Measurements from ENCODE around the gene NXN. TPM values are rescaled to one million over a fixed set of nuclear protein-coding genes. Genes with fewer than 3 reads are reported as not detected.

The NXN gene
- polyA plus RNA-seq, 1 of the 3 experiments (the other 2 are of a cell fraction) = 23.9 TPM

DNA sequence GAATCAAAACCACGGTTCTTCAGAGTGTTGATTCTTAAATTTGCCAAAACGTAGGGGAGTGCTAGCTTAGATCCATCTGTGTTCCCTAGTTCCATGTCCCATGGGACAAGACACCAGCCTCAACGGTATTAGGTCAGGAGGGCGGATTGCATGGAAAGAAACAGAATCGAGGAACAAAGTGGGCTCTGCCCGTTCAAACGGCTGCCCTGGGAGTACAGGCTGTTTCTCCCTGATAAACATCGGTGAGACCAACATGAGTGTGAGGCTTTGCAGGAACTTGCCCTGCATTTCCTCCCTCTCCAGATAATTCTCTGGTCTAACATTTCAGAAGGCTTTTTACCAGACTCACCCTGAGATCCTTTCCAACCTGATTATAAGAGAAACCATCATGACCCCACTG is 115.3 kb downstream of the NXN start:
- POLR2A ChIA-PET = no interaction called here
- Histone ChIP-seq H3K27me3 (ENCODE audit: insufficient read depth) (peaks cover 57% of the 10 kb centered on the region), H3K9me3 (no peaks in the 10 kb centered on the region), H3K79me2 (ENCODE audit: insufficient read depth) (no peaks in the 10 kb centered on the region), H3K36me3 (replicated peaks in 1 of 2; ENCODE audit: control insufficient read depth in 1 of 2, insufficient read depth in 2 of 2, low read length in 1 of 2) (no peaks in the 10 kb centered on the region), H3K27ac (ENCODE audit: low read depth in 2 of 2, low read length in 1 of 2) (peak overlapping the region in 1 of 2 experiments; percentile 26; a peak in 2 of 4 replicates), H3F3A (replicated peaks; ENCODE audit: insufficient read depth) (no peaks in the 10 kb centered on the region), H4K20me1 (ENCODE audit: insufficient read depth) (0 out of 2 replicates have a peak, but pooled peaks cover under 1% of the 10 kb centered on the region), H3K4me2 (no peak overlapping the region), H3K9ac (no peak overlapping the region), H3K9me2 (no peaks in the 10 kb centered on the region), H3K4me1 (ENCODE audit: control insufficient read depth in 1 of 2, insufficient read depth in 2 of 2, low read depth in 1 of 2, low read length in 1 of 2) (peaks cover 0 to 4% of the 10 kb centered on the region in 2 experiments; a peak in 1 of 4 replicates), H3K4me3 (ENCODE audit: low read depth in 2 of 2, low read length in 1 of 2) (no peak overlapping the region), H2AFZ (ENCODE audit: low read depth) (no peak overlapping the region)
- CTCF ChIA-PET = interaction anchor here (1.7 kb wide), 1 partner anchor 110 kb away, joined by 3 read pairs; no protein-coding TSS in a partner anchor
- TF ChIP-seq, protein P1, sequence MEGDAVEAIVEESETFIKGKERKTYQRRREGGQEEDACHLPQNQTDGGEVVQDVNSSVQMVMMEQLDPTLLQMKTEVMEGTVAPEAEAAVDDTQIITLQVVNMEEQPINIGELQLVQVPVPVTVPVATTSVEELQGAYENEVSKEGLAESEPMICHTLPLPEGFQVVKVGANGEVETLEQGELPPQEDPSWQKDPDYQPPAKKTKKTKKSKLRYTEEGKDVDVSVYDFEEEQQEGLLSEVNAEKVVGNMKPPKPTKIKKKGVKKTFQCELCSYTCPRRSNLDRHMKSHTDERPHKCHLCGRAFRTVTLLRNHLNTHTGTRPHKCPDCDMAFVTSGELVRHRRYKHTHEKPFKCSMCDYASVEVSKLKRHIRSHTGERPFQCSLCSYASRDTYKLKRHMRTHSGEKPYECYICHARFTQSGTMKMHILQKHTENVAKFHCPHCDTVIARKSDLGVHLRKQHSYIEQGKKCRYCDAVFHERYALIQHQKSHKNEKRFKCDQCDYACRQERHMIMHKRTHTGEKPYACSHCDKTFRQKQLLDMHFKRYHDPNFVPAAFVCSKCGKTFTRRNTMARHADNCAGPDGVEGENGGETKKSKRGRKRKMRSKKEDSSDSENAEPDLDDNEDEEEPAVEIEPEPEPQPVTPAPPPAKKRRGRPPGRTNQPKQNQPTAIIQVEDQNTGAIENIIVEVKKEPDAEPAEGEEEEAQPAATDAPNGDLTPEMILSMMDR (IDR thresholded peaks at IDR 0.05) = no peak
- TF ChIP-seq GATA2 (CRISPR knock-in tag; IDR thresholded peaks at IDR 0.05) = 0 out of 2 replicates have a peak, but pooled peaks have one; percentile 7
- DNase-seq = peak; percentile 53
- WGBS (ENCODE audit: low lambda C conversion rate) = 42% methylated on average over 8 of the region's 8 CpGs

DNA sequence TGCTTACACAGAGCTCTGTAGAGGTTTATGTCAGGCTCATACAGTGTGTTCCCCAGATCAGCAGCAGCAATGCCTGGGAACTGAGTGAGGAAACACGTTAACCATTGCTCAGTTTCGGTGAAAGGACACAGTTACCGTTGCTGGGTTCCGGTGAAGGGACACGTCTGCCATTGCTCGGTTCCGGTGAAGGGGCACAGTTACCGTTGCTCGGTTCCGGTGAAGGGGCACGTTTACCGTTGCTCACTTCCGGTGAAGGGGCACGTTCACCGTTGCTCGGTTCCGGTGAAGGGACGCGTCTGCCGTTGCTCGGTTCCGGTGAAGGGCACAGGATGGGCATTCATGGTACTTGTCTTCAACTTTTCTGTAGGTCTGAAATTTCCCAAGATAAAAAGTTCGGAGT is 115.7 kb downstream of the NXN start:
- no peak overlapping the region; a peak in 1 of 4 replicates for H3K27ac ChIP-seq (ENCODE audit: low read depth in 2 of 2, low read length in 1 of 2)
- H3K4me2 ChIP-seq = no peak overlapping the region
- H3K9ac ChIP-seq = no peak overlapping the region
- no peak overlapping the region for H3K4me3 ChIP-seq (ENCODE audit: low read depth in 2 of 2, low read length in 1 of 2)
- no peaks in the 10 kb centered on the region for H3K79me2 ChIP-seq (ENCODE audit: insufficient read depth)
- ChIA-PET CTCF (no interaction called here), POLR2A (no interaction called here)
- DNase-seq = no peak
- TF ChIP-seq EZH2phosphoT487 (IDR thresholded peaks at IDR 0.05; ENCODE audit: borderline replicate concordance, low read depth) (no peak), NFIC (IDR thresholded peaks at IDR 0.05; ENCODE audit: borderline replicate concordance) (no peak), TEAD4 (IDR thresholded peaks at IDR 0.05; ENCODE audit: borderline replicate concordance, insufficient read depth) (no peak), TAF1 (IDR thresholded peaks at IDR 0.05; ENCODE audit: borderline replicate concordance, low read depth, low read length) (no peak)
- peaks cover 57% of the 10 kb centered on the region for H3K27me3 ChIP-seq (ENCODE audit: insufficient read depth)
- H3K9me2 ChIP-seq = no peaks in the 10 kb centered on the region
- 86% methylated on average over 23 of the region's 23 CpGs for WGBS (ENCODE audit: low lambda C conversion rate)
- peaks cover 0 to 4% of the 10 kb centered on the region in 2 experiments; a peak in 1 of 4 replicates for H3K4me1 ChIP-seq (ENCODE audit: control insufficient read depth in 1 of 2, insufficient read depth in 2 of 2, low read depth in 1 of 2, low read length in 1 of 2)
- H2AFZ ChIP-seq (ENCODE audit: low read depth) = no peak overlapping the region
- no peaks in the 10 kb centered on the region for H3F3A ChIP-seq (replicated peaks; ENCODE audit: insufficient read depth)
- no peaks in the 10 kb centered on the region for H3K36me3 ChIP-seq (replicated peaks in 1 of 2; ENCODE audit: control insufficient read depth in 1 of 2, insufficient read depth in 2 of 2, low read length in 1 of 2)
- H4K20me1 ChIP-seq (ENCODE audit: insufficient read depth) = no peaks in the 10 kb centered on the region
- no peaks in the 10 kb centered on the region for H3K9me3 ChIP-seq

DNA sequence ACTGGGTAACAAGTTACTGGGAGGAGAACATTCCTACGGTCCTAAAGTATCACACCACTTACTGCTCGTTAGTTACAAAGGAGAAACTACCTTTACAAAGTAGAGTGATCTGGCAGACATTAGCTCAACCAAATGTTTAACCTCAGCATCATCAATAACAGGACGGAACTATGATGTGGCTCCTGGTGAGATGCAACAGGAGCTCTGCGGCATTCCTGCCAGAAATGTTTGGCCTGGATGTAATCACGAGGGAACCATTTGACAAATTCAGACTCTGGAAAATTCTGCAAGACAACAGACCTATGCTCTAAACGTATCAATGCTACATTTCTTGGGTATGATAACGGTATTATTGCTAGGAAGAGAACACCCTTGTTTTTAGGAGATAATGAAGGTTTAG is 117.0 kb downstream of the NXN start:
- DNase-seq = no peak
- Histone ChIP-seq H2AFZ (ENCODE audit: low read depth) (no peak overlapping the region), H3K9me2 (no peaks in the 10 kb centered on the region), H4K20me1 (ENCODE audit: insufficient read depth) (no peaks in the 10 kb centered on the region), H3K27ac (ENCODE audit: low read depth in 2 of 2, low read length in 1 of 2) (no peak overlapping the region), H3K36me3 (replicated peaks in 1 of 2; ENCODE audit: control insufficient read depth in 1 of 2, insufficient read depth in 2 of 2, low read length in 1 of 2) (no peaks in the 10 kb centered on the region), H3K9ac (no peak overlapping the region), H3K79me2 (ENCODE audit: insufficient read depth) (no peaks in the 10 kb centered on the region), H3K4me3 (ENCODE audit: low read depth in 2 of 2, low read length in 1 of 2) (no peak overlapping the region), H3K27me3 (ENCODE audit: insufficient read depth) (peaks cover 49% of the 10 kb centered on the region), H3K4me1 (ENCODE audit: control insufficient read depth in 1 of 2, insufficient read depth in 2 of 2, low read depth in 1 of 2, low read length in 1 of 2) (peaks cover 0 to 4% of the 10 kb centered on the region in 2 experiments; a peak in 1 of 4 replicates), H3F3A (replicated peaks; ENCODE audit: insufficient read depth) (no peaks in the 10 kb centered on the region), H3K9me3 (no peaks in the 10 kb centered on the region), H3K4me2 (no peak overlapping the region)
- CTCF ChIA-PET = no interaction called here
- POLR2A ChIA-PET = no interaction called here
- 64% methylated on average over 7 of the region's 7 CpGs for WGBS (ENCODE audit: low lambda C conversion rate)
- TF ChIP-seq FOXM1 (IDR thresholded peaks at IDR 0.05; ENCODE audit: low read depth) (no peak), RCOR1 (IDR thresholded peaks at IDR 0.05; ENCODE audit: low read length) (no peak), FOSL2 (IDR thresholded peaks at IDR 0.05; ENCODE audit: borderline replicate concordance, low read depth) (no peak), NRF1 (IDR thresholded peaks at IDR 0.05; ENCODE audit: low read depth, low read length) (no peak)
- TF ChIP-seq, protein P2, sequence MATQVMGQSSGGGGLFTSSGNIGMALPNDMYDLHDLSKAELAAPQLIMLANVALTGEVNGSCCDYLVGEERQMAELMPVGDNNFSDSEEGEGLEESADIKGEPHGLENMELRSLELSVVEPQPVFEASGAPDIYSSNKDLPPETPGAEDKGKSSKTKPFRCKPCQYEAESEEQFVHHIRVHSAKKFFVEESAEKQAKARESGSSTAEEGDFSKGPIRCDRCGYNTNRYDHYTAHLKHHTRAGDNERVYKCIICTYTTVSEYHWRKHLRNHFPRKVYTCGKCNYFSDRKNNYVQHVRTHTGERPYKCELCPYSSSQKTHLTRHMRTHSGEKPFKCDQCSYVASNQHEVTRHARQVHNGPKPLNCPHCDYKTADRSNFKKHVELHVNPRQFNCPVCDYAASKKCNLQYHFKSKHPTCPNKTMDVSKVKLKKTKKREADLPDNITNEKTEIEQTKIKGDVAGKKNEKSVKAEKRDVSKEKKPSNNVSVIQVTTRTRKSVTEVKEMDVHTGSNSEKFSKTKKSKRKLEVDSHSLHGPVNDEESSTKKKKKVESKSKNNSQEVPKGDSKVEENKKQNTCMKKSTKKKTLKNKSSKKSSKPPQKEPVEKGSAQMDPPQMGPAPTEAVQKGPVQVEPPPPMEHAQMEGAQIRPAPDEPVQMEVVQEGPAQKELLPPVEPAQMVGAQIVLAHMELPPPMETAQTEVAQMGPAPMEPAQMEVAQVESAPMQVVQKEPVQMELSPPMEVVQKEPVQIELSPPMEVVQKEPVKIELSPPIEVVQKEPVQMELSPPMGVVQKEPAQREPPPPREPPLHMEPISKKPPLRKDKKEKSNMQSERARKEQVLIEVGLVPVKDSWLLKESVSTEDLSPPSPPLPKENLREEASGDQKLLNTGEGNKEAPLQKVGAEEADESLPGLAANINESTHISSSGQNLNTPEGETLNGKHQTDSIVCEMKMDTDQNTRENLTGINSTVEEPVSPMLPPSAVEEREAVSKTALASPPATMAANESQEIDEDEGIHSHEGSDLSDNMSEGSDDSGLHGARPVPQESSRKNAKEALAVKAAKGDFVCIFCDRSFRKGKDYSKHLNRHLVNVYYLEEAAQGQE (IDR thresholded peaks at IDR 0.05; ENCODE audit: low read depth, low read length) = no peak
- TF ChIP-seq, protein P3, sequence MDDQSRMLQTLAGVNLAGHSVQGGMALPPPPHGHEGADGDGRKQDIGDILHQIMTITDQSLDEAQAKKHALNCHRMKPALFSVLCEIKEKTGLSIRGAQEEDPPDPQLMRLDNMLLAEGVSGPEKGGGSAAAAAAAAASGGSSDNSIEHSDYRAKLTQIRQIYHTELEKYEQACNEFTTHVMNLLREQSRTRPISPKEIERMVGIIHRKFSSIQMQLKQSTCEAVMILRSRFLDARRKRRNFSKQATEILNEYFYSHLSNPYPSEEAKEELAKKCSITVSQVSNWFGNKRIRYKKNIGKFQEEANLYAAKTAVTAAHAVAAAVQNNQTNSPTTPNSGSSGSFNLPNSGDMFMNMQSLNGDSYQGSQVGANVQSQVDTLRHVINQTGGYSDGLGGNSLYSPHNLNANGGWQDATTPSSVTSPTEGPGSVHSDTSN (IDR thresholded peaks at IDR 0.05) = no peak
- TF ChIP-seq, protein P4, sequence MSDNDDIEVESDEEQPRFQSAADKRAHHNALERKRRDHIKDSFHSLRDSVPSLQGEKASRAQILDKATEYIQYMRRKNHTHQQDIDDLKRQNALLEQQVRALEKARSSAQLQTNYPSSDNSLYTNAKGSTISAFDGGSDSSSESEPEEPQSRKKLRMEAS (IDR thresholded peaks at IDR 0.05; ENCODE audit: low read depth) = no peak
- TF ChIP-seq, protein P5, sequence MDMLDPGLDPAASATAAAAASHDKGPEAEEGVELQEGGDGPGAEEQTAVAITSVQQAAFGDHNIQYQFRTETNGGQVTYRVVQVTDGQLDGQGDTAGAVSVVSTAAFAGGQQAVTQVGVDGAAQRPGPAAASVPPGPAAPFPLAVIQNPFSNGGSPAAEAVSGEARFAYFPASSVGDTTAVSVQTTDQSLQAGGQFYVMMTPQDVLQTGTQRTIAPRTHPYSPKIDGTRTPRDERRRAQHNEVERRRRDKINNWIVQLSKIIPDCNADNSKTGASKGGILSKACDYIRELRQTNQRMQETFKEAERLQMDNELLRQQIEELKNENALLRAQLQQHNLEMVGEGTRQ (IDR thresholded peaks at IDR 0.05; ENCODE audit: borderline replicate concordance, low read depth, low read length) = no peak
